ENCODE results near the gene SPINK8.
"Not testable (repeated sequence)": the region's sequence is repeated elsewhere in the genome, so short reads cannot be mapped to it uniquely, and the experiment has no call there.

The SPINK8 gene

GRCh38 chr3:48338635-48339034 is 5.2 kb upstream of the SPINK8 start:
- TF ChIP-seq POLR2A (IDR thresholded peaks at IDR 0.05; ENCODE audit: extremely low read depth, insufficient read length) (no peak), MAX (IDR thresholded peaks at IDR 0.05; ENCODE audit: low read depth, low read length) (no peak), CTCF (IDR thresholded peaks at IDR 0.05; ENCODE audit: low read depth, low read length) (no peak), MYC (IDR thresholded peaks at IDR 0.05; ENCODE audit: low read depth, low read length) (no peak)
- peak; percentile 22 for DNase-seq (ENCODE audit: low read depth)
- no peak overlapping the region for H3K4me3 ChIP-seq (ENCODE audit: low read depth, low read length)

GRCh38 chr3:48337536-48337935 is 4.1 kb upstream of the SPINK8 start:
- not testable (repeated sequence) for H3K4me3 ChIP-seq (ENCODE audit: low read depth, low read length); DNase-seq (ENCODE audit: low read depth)

GRCh38 chr3:48335286-48335685 is 1.8 kb upstream of the SPINK8 start:
- TF ChIP-seq MAX (IDR thresholded peaks at IDR 0.05; ENCODE audit: low read depth, low read length) = 0 out of 2 replicates have a peak, but pooled peaks have one; percentile 33
- DNase-seq (ENCODE audit: low read depth) = peak; percentile 95
- peak overlapping the region; percentile 21 for H3K4me3 ChIP-seq (ENCODE audit: low read depth, low read length)

- DNase-seq (ENCODE audit: low read depth) = no peak
- no peak overlapping the region for H3K4me3 ChIP-seq (ENCODE audit: low read depth, low read length)
- TF ChIP-seq MAX (IDR thresholded peaks at IDR 0.05; ENCODE audit: low read depth, low read length) (no peak), MYC (IDR thresholded peaks at IDR 0.05; ENCODE audit: low read depth, low read length) (no peak), POLR2A (IDR thresholded peaks at IDR 0.05; ENCODE audit: extremely low read depth, insufficient read length) (no peak), CTCF (IDR thresholded peaks at IDR 0.05; ENCODE audit: low read depth, low read length) (no peak)
Measured at GRCh38 chr3:48334605-48335004, 1.1 kb upstream of the SPINK8 start.

- not testable (repeated sequence) for H3K4me3 ChIP-seq (ENCODE audit: low read depth, low read length); DNase-seq (ENCODE audit: low read depth)
Measured at GRCh38 chr3:48331706-48332435, 1.6 kb downstream of the SPINK8 start.

- DNase-seq (ENCODE audit: low read depth) = no peak
- H3K4me3 ChIP-seq (ENCODE audit: low read depth, low read length) = no peak overlapping the region
- TF ChIP-seq MYC (IDR thresholded peaks at IDR 0.05; ENCODE audit: low read depth, low read length) = no peak
- no peak for TF ChIP-seq POLR2A (IDR thresholded peaks at IDR 0.05; ENCODE audit: extremely low read depth, insufficient read length)
- no peak for TF ChIP-seq MAX (IDR thresholded peaks at IDR 0.05; ENCODE audit: low read depth, low read length)
- no peak for TF ChIP-seq CTCF (IDR thresholded peaks at IDR 0.05; ENCODE audit: low read depth, low read length)
Measured at GRCh38 chr3:48320996-48321395, 12.5 kb downstream of the SPINK8 start.

- H3K4me3 ChIP-seq (ENCODE audit: low read depth, low read length) = no peak overlapping the region
- peak; percentile 27 for DNase-seq (ENCODE audit: low read depth)
- no peak for TF ChIP-seq MYC (IDR thresholded peaks at IDR 0.05; ENCODE audit: low read depth, low read length)
- no peak for TF ChIP-seq MAX (IDR thresholded peaks at IDR 0.05; ENCODE audit: low read depth, low read length)
- no peak for TF ChIP-seq POLR2A (IDR thresholded peaks at IDR 0.05; ENCODE audit: extremely low read depth, insufficient read length)
- TF ChIP-seq CTCF (IDR thresholded peaks at IDR 0.05; ENCODE audit: low read depth, low read length) = no peak
Measured at GRCh38 chr3:48318713-48319468, 14.6 kb downstream of the SPINK8 start.

Data from NB4 (cell line).